Stomach (tissue), 4 donors: Measurements from ENCODE around the gene ETV6.

ENCODE experiments used
- CTCF ChIP-seq, 7 experiments: fragments of 450-650 bp in 4 of 7; fragments of 200-600 bp in 3 of 7; sonication (generic) in 3 of 7; IDR thresholded peaks; one replicate each; pipeline ENCODE4 v1.5.1; 2016 to 2019; ENCODE audit warnings: antibody characterized with exemption in 7 of 7, control low read depth in 2 of 7, mild to moderate bottlenecking in 1 of 7
- POLR2A ChIP-seq, 4 donors: fragments of 450-650 bp; IDR thresholded peaks; one replicate each; pipeline ENCODE4 v1.6.1; 2016; ENCODE audit warnings: antibody characterized with exemption in 4 of 4, control low read depth in 2 of 4, mild to moderate bottlenecking in 1 of 4, moderate library complexity in 1 of 4

GRCh38 chr12:11793921-11794710, 144.6 kb downstream of the ETV6 start:
- TF ChIP-seq CTCF (IDR thresholded peaks at IDR 0.05) (no peak), POLR2A (IDR thresholded peaks at IDR 0.05) (no peak)
